Activated naive CD8-positive, alpha-beta T cell treated with anti-CD3 and anti-CD28 coated beads, Interleukin-2, amount 50 U/mL, for 16 hours (primary cell): ENCODE data around the gene RUFY2.
"Not testable (repeated sequence)": the region's sequence is repeated elsewhere in the genome, so short reads cannot be mapped to it uniquely, and the experiment has no call there.

Experiments used
- DNase-seq: peaks from one replicate; pipeline ENCODE4 v3.0.0-alpha.2; 2020; ENCODE audit warnings: low read depth, low spot score

RUFY2 gene

GRCh38 chr10:68406815-68407548 is at the start of gene RUFY2:
Gene RUFY2 (minus strand): TSS chr10:68407277. CDS start chr10:68407189, 88 bp downstream.
- peak; percentile 51 for DNase-seq

- not testable (repeated sequence) for DNase-seq
Measured at GRCh38 chr10:68449698-68450097, 42.6 kb upstream of the RUFY2 start.

GRCh38 chr10:68446179-68446578 is 39.1 kb upstream of the RUFY2 start:
- DNase-seq: no peak

- DNase-seq: no peak
Measured at GRCh38 chr10:68442971-68443370, 35.9 kb upstream of the RUFY2 start.

- DNase-seq: no peak
Measured at GRCh38 chr10:68440898-68441297, 33.8 kb upstream of the RUFY2 start.

- no peak for DNase-seq
Measured at GRCh38 chr10:68435803-68436202, 28.7 kb upstream of the RUFY2 start.

- no peak for DNase-seq
Measured at GRCh38 chr10:68434657-68435056, 27.6 kb upstream of the RUFY2 start.

- DNase-seq: no peak
Measured at GRCh38 chr10:68428396-68429104, 21.5 kb upstream of the RUFY2 start.

- no peak for DNase-seq
Measured at GRCh38 chr10:68424454-68425014, 17.5 kb upstream of the RUFY2 start.

- DNase-seq: peak; percentile 7
Measured at GRCh38 chr10:68423522-68423921, 16.4 kb upstream of the RUFY2 start.

- DNase-seq: no peak
Measured at GRCh38 chr10:68419376-68419775, 12.3 kb upstream of the RUFY2 start.

- no peak for DNase-seq
Measured at GRCh38 chr10:68408898-68409518, 1.9 kb upstream of the RUFY2 start.

- no peak for DNase-seq
Measured at GRCh38 chr10:68406111-68406814, 814 bp downstream of the RUFY2 start.

GRCh38 chr10:68403701-68404100 is 3.4 kb downstream of the RUFY2 start:
- no peak for DNase-seq

GRCh38 chr10:68402276-68402675 is 4.8 kb downstream of the RUFY2 start:
- DNase-seq: no peak

GRCh38 chr10:68397005-68397404 is 10.1 kb downstream of the RUFY2 start:
- DNase-seq: no peak

GRCh38 chr10:68385740-68386139 is 21.3 kb downstream of the RUFY2 start:
- no peak for DNase-seq

- no peak for DNase-seq
Measured at GRCh38 chr10:68371604-68372003, 35.5 kb downstream of the RUFY2 start.

- no peak for DNase-seq
Measured at GRCh38 chr10:68367121-68367520, 40.0 kb downstream of the RUFY2 start.

GRCh38 chr10:68366600-68366999 is 40.5 kb downstream of the RUFY2 start:
- DNase-seq: no peak

- DNase-seq: no peak
Measured at GRCh38 chr10:68365611-68366010, 41.5 kb downstream of the RUFY2 start.
